ENCODE data around the gene DPP7. TPM values are rescaled to one million over a fixed set of nuclear protein-coding genes. Genes with fewer than 3 reads are reported as not detected.

Gene DPP7
- total RNA-seq, 1 experiment from 2014 or later: 51.6 TPM

GRCh38 chr9:137145731-137146526 lies 31.4 kb upstream of the DPP7 start:
- BruUV-seq (replicated peaks): no TSS peak
- Mint-ChIP-seq H3K27me3 (ENCODE audit: unreplicated experiment) (peaks cover 66% of the 10 kb centered on the region), H3K4me3 (ENCODE audit: low read depth, unreplicated experiment) (no peak overlapping the region), H3K27ac (ENCODE audit: unreplicated experiment) (no peak overlapping the region), H3K36me3 (ENCODE audit: insufficient read depth, unreplicated experiment) (peaks cover 2% of the 10 kb centered on the region), H3K4me1 (ENCODE audit: low read depth, unreplicated experiment) (no peaks in the 10 kb centered on the region), H3K9me3 (ENCODE audit: low read depth, unreplicated experiment) (peaks cover 2% of the 10 kb centered on the region)
- intact Hi-C loops (cut with micrococcal nuclease; ENCODE audit: unreplicated experiment): no loop called here
- DNase-seq: no peak
- CTCF ChIA-PET: interaction anchor here (0.7 kb wide), 1 partner anchor 86 kb away, joined by 3 read pairs; no protein-coding TSS in a partner anchor
- no peak for TF ChIP-seq CTCF (IDR thresholded peaks at IDR 0.05; ENCODE audit: unreplicated experiment)

- intact Hi-C loops (cut with micrococcal nuclease; ENCODE audit: unreplicated experiment): no loop called here
- Mint-ChIP-seq H3K9me3 (ENCODE audit: low read depth, unreplicated experiment) (no peaks in the 10 kb centered on the region), H3K36me3 (ENCODE audit: insufficient read depth, unreplicated experiment) (no peaks in the 10 kb centered on the region), H3K4me1 (ENCODE audit: low read depth, unreplicated experiment) (no peaks in the 10 kb centered on the region), H3K27me3 (ENCODE audit: unreplicated experiment) (peaks cover 76% of the 10 kb centered on the region), H3K4me3 (ENCODE audit: low read depth, unreplicated experiment) (no peak overlapping the region), H3K27ac (ENCODE audit: unreplicated experiment) (no peak overlapping the region)
- no TSS peak for BruUV-seq (replicated peaks)
- CTCF ChIA-PET: no interaction called here
- DNase-seq: no peak
- TF ChIP-seq CTCF (IDR thresholded peaks at IDR 0.05; ENCODE audit: unreplicated experiment): no peak
Observed at GRCh38 chr9:137143459-137143858, 28.9 kb upstream of the DPP7 start.

- intact Hi-C loops (cut with micrococcal nuclease; ENCODE audit: unreplicated experiment): no loop called here
- CTCF ChIA-PET: no interaction called here
- H3K36me3 Mint-ChIP-seq (ENCODE audit: insufficient read depth, unreplicated experiment): no peaks in the 10 kb centered on the region
- H3K4me1 Mint-ChIP-seq (ENCODE audit: low read depth, unreplicated experiment): no peaks in the 10 kb centered on the region
- no peak overlapping the region for H3K27ac Mint-ChIP-seq (ENCODE audit: unreplicated experiment)
- BruUV-seq (replicated peaks): no TSS peak
- TF ChIP-seq CTCF (IDR thresholded peaks at IDR 0.05; ENCODE audit: unreplicated experiment): no peak
- peaks cover 77% of the 10 kb centered on the region for H3K27me3 Mint-ChIP-seq (ENCODE audit: unreplicated experiment)
- no peak for DNase-seq
- H3K9me3 Mint-ChIP-seq (ENCODE audit: low read depth, unreplicated experiment): no peaks in the 10 kb centered on the region
- H3K4me3 Mint-ChIP-seq (ENCODE audit: low read depth, unreplicated experiment): no peak overlapping the region
Observed at GRCh38 chr9:137141976-137142936, 27.7 kb upstream of the DPP7 start.

GRCh38 chr9:137141050-137141810 lies 26.7 kb upstream of the DPP7 start:
- CTCF ChIA-PET: no interaction called here
- Mint-ChIP-seq H3K9me3 (ENCODE audit: low read depth, unreplicated experiment) (no peaks in the 10 kb centered on the region), H3K27ac (ENCODE audit: unreplicated experiment) (no peak overlapping the region), H3K4me1 (ENCODE audit: low read depth, unreplicated experiment) (no peaks in the 10 kb centered on the region), H3K27me3 (ENCODE audit: unreplicated experiment) (peaks cover 71% of the 10 kb centered on the region), H3K4me3 (ENCODE audit: low read depth, unreplicated experiment) (no peak overlapping the region), H3K36me3 (ENCODE audit: insufficient read depth, unreplicated experiment) (no peaks in the 10 kb centered on the region)
- no TSS peak for BruUV-seq (replicated peaks)
- intact Hi-C loops (cut with micrococcal nuclease; ENCODE audit: unreplicated experiment): no loop called here
- TF ChIP-seq CTCF (IDR thresholded peaks at IDR 0.05; ENCODE audit: unreplicated experiment): no peak
- no peak for DNase-seq

Data from Calu3 (cell line).